Loucy (cell line): ENCODE data around the gene PLCB3.

Experiments used
- EZH2phosphoT487 ChIP-seq: fragments of 200-600 bp; IDR thresholded peaks from 2 replicates; pipeline ENCODE4 v1.6.1; 2018; ENCODE audit warnings: antibody characterized with exemption, mild to moderate bottlenecking, moderate library complexity, borderline replicate concordance
- TF ChIP-seq, protein P1 (sequence below): fragments of 200-600 bp; sonication (generic); conservative IDR thresholded peaks from 2 replicates; pipeline ENCODE4 v1.5.1; 2014; ENCODE audit warnings: mild to moderate bottlenecking, antibody characterized with exemption, low read length

DNA sequence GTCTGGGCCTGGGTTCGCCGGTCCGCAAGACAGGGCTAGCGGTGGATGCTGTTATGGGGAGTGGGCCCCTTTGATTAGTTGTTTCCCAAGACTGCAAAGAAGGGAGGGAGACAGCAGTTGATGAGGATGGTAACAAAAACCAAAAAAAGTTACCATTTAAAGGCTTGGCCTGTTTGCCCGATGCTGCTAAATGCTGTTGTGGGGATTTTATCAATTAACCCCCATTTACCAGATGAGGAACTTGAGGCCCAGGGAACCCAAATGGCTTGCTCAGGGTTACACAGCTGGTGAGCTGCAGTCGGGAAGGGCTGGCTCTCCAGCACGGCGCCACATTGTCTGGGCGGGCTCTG, 28.7 kb upstream of the PLCB3 start:
- TF ChIP-seq, protein P1, sequence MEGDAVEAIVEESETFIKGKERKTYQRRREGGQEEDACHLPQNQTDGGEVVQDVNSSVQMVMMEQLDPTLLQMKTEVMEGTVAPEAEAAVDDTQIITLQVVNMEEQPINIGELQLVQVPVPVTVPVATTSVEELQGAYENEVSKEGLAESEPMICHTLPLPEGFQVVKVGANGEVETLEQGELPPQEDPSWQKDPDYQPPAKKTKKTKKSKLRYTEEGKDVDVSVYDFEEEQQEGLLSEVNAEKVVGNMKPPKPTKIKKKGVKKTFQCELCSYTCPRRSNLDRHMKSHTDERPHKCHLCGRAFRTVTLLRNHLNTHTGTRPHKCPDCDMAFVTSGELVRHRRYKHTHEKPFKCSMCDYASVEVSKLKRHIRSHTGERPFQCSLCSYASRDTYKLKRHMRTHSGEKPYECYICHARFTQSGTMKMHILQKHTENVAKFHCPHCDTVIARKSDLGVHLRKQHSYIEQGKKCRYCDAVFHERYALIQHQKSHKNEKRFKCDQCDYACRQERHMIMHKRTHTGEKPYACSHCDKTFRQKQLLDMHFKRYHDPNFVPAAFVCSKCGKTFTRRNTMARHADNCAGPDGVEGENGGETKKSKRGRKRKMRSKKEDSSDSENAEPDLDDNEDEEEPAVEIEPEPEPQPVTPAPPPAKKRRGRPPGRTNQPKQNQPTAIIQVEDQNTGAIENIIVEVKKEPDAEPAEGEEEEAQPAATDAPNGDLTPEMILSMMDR: no peak
- no peak for TF ChIP-seq EZH2phosphoT487
